GM19043 (cell line): ENCODE results near the gene UNC5C.

Experiments
- ATAC-seq: cut with Tn5 transposase; IDR thresholded peaks from one replicate; pipeline ENCODE4 v1.9.1; 2021; ENCODE audit warnings: low read depth; ENCODE audit not compliant: unreplicated experiment

The UNC5C gene

GRCh38 chr4:95360906-95361695 lies 187.7 kb downstream of the UNC5C start:
- ATAC-seq: no peak

- no peak for ATAC-seq
Observed at GRCh38 chr4:95360256-95360903, 188.4 kb downstream of the UNC5C start.

GRCh38 chr4:95358421-95358820 lies 190.4 kb downstream of the UNC5C start:
- no peak for ATAC-seq

DNA sequence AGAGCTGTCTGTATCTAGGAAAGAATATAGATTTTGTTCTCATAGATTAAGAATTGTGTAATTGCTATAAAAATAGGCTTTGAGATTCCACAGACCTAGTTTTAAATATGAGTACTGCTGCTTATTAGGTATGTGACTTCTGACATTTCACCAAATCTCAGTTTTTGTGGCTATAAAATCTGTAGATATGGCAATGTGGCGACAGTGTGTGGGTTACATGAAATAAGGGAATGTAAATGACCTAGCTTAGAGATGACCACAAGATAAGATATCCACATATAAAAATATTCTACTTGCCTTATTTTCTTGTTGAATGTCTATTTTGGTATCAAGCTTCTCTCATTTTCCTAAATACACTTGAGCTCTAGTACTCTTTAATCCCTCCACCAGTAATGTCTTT lies 193.8 kb downstream of the UNC5C start:
- no peak for ATAC-seq

DNA sequence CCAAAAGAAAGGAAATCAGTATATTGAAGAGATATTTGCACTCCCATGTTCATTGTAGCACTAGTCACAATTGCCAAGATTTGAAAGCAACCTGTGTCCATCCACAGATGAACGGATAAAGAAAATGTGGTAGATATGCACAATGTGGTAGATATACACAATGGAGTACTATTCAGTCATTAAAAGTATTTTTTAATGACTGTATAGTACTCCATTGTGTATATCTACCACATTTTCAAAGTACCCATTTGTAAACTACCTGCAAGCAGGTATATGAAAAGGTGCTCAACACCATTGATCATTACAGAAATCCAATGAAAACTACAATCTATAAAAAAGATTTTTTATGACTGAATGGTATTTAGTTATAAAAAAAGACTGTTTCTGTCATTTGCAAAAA lies 200.4 kb downstream of the UNC5C start:
- ATAC-seq: no peak

DNA sequence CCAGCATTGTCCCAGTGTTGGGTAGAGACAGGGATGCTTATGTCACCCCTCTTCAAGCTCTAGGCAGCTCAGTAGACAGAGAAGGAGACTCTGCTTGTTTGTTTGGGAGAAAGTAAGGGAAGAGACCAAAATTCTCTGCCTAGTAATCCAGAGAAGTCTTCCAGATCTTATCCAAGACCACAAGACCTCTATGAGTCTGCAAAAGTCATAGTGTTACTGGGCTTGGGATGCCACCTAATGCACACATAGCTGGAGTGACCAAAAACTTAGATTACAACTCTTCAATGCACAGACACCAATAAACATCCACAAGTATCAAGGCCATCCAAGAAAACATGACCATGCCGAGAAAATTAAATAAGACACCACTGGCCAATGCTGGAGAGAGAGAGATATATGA lies 205.5 kb downstream of the UNC5C start:
- no peak for ATAC-seq

- ATAC-seq: no peak
Observed at GRCh38 chr4:95340191-95340590, 208.6 kb downstream of the UNC5C start.

DNA sequence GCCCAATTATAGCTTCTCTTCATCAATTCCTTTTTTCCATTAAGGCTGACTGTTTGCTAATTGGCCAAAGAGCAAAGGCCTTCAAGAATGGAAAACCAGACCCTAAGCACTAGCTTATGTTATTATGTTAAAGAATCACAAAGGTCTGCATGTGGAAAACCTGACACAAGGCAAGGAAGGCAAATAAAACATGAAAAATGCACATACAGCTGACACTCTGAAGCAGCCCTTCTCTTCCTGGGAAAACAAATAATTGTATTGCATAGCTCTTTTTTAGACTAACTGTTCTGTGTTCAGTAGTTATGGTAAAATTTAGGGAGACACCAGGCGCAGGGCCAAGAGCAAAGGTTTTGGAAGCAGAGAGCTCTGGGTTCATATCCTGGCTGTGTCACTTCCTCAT lies 223.1 kb downstream of the UNC5C start:
- no peak for ATAC-seq

- no peak for ATAC-seq
Observed at GRCh38 chr4:95319169-95319568, 229.6 kb downstream of the UNC5C start.

DNA sequence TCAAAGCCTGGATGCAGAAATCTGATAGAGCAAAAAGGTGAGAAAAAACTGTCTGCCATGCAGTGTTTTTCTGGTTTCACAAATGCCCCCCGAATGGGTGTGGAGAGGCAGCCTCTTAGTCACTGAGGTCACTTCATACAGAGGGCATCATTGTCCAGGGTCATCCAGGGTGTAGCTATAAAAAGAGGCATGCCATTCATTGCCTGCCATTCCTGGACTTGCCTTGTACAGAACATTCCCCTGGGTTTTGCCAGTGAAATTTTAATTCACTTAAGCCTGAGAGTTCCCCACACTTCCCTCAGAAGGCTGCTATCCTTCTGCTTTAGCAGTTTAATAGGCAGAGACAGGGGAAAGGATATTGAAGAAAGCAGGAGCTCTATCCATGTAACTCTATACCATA lies 230.3 kb downstream of the UNC5C start:
- ATAC-seq: no peak

DNA sequence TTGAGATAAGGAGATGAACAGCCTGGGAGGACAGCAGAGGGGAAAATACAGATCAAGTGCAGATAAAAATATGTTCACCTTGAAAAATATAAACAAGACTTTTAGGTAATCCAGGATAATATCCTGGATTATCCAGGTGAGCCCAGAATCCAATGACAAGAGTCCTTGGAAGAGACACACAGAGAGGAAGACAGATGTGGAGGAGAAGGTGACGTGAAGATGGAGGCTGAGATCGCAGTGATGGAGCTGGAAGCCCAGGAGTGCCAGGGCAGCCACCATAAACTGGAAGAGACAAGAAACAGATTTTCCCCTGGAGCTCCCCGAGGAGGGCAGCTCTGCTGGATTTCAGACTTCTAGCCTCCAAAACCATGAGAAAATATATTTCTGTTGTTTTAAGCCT lies 230.7 kb downstream of the UNC5C start:
- no peak for ATAC-seq

DNA sequence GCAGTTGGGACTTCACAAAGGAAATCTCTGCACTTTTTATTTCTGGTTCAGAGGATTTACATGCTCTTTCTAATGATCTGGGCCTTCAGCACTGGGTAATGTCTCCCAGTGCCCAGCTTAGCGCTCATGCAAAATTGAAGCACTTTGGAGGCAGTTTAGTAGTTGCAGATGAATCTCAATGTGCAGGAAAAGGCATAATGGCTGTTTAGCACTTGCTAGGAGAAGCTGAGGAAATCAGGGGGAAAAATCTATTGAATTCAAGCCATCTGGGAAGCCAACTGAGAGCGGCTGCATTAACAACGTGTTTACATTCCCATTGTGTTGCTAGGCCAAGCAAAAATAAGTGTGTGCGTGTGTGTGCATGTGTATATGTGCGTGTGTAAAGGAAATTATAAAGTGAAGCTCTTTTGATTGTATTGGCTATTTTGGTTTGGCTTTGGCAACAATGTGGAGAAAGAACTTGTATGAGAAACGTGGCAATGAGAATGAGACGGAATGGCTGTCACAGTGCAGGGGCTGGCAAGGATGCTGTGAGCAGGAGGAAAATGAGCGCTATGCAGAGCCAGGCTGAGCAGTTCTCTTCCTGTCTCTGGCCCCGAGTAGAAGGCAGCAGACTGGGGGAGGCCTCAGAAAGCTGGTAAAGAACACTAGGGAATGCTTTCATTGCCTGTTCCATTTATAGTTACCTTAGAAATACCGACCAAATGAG lies 231.5 kb downstream of the UNC5C start:
- no peak for ATAC-seq

GRCh38 chr4:95314573-95314972 lies 234.2 kb downstream of the UNC5C start:
- no peak for ATAC-seq

DNA sequence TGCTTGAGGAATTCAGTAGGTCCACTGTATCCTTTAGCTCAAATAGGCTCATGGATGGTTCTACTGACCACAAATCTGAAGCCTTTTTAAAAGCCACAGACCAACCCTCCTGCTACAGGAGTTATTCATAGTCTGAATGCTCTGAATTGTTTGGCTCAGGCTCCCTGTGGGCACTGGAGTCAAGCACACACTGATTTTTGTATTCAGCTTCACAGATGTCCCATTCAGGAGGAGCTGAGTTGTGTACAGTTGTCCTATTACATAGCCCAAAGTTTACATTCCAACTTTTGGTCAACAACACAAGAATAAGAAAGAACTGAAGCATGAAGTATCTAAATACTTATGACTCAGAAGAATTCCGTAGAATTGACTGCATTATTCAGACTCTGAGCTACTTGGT lies 243.9 kb downstream of the UNC5C start:
- no peak for ATAC-seq

GRCh38 chr4:95300304-95300703 lies 248.5 kb downstream of the UNC5C start:
- ATAC-seq: no peak

GRCh38 chr4:95296052-95296451 lies 252.7 kb downstream of the UNC5C start:
- no peak for ATAC-seq

DNA sequence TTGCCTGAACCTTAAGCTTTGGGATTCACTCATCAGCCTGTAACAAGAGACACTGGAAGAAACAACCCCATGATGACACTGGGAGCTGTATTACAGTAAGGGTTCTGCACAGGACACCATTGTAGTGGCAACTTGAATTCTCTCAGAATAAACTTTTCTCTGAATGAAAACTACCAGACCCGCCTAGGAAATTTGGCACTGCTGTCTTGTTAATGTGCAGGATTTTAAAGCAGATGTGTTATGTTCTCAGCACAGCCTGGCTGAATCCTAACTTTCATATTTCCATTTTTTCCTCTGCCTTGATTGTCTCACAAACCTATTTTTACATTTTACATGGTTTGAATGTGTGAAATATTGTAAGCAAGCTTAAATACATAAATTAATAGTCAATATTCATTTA lies 253.6 kb downstream of the UNC5C start:
- no peak for ATAC-seq

DNA sequence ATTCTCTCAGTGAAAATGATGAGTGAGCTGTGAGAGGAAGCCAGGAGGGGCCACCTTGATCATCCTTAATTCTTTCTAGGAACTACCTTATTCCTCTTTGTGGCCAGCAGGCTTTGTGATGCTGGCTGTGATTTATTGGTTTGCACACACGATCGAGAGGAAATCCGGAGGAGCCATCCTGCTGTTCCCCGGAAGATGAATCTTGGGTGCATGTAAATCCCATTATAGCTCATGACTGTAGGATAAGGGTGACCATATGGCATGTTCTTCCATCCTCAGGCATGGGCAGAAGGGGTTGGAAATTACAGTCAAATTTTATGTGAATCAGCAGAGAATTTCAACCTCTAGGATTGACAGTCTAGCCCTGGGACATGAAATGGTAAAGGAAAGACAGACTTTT lies 254.5 kb downstream of the UNC5C start:
- no peak for ATAC-seq

DNA sequence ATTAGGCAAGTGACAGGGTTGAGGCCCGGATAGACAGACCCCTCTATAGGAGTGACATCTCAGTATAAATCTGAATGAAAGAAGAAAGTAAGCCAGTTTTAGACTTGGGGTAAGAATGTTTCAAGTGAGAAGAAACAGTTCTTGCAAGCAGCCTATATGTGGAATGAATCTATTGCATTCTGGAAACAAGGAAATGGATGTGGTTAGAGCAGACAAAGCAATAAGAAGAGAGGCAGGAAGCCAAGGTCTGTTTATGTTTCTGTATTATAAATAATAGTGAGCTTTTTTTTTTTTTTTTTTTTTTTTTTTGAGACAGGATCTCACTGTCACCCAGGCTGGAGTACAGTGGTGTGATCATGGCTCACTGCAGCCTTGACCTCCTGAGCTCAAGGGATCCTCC lies 255.8 kb downstream of the UNC5C start:
- ATAC-seq: no peak

GRCh38 chr4:95290702-95291101 lies 258.1 kb downstream of the UNC5C start:
- no peak for ATAC-seq

DNA sequence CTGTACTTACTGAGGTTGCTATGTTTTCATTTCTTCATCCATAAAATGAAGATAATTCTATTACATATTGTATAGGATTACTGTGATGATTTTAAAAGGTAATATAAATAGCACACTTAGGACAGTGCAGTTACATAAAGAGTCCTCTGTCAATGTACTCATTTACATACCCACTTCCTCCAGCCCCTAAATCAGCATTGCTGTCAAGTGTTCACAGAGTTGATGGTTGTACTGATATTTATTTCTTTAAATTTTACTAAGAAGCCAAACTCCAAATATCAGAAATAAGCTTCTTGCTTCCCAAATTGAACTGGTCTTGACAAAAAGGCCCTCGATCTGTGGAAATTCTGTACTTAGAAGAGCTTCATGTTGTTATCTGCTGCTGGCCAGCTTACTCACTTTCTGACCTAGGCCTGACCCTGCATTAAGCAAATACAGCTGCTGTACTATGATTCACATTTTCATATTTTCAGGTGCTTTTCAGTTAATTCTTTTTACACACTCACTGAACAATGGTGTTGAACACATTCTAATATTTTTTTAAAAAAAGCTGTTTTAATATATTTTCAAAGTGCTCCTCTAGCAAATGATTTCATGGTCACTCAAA lies 259.6 kb downstream of the UNC5C start:
- ATAC-seq: peak; percentile 76
